SK-N-SH (cell line): ENCODE results near the gene RP2. TPM values are rescaled to one million over a fixed set of nuclear protein-coding genes. Genes with fewer than 3 reads are reported as not detected.

Experiments used
- CTCF ChIA-PET: fragments of 300-600, 350-600 bp; formaldehyde crosslinking; extraction: SDS; loops from one replicate; lab custom pipeline; 2021; lab: Yijun Ruan, JAX
- POLR2A ChIA-PET: fragments of 350-600 bp; sonication (Branson Sonifier 250); formaldehyde crosslinking; extraction: SDS; loops from one replicate; lab custom pipeline; 2020; ENCODE audit warnings: antibody characterized with exemption, inconsistent platforms; lab: Yijun Ruan, JAX
- DNase-seq: peaks from one replicate; pipeline ENCODE4 v3.0.0; 2012
- H2AFZ ChIP-seq: fragments of 200-600 bp; sonication (generic); 2 replicates; pipeline ENCODE4 v1.8.1; 2016; ENCODE audit warnings: antibody characterized with exemption, mild to moderate bottlenecking, low read depth
- H3F3A ChIP-seq: fragments of 200-600 bp; sonication (generic); replicated peaks from 2 replicates; pipeline ENCODE3; 2016; ENCODE audit warnings: antibody characterized with exemption, mild to moderate bottlenecking; ENCODE audit not compliant: insufficient read depth
- H3K27ac ChIP-seq, 2 experiments: fragments of 200-500 bp in 1 of 2; fragments of 200-600 bp in 1 of 2; sonication (Bioruptor generic) in 1 of 2; sonication (generic), shearing (Covaris generic) in 1 of 2; 2 replicates each; pipeline versions ENCODE4 v1.5.1 to v1.6.1; 2014 to 2016; ENCODE audit warnings: low read depth in 2 of 2, inconsistent platforms in 1 of 2, low read length in 1 of 2, mild to moderate bottlenecking in 1 of 2, mixed read lengths in 1 of 2
- H3K27me3 ChIP-seq: fragments of 200-600 bp; sonication (generic), shearing (Covaris generic); 2 replicates; pipeline ENCODE4 v1.6.1; 2016; ENCODE audit warnings: mixed run types; ENCODE audit not compliant: insufficient read depth
- H3K36me3 ChIP-seq, 2 experiments: fragments of 200-500 bp in 1 of 2; fragments of 200-600 bp in 1 of 2; sonication (Bioruptor generic) in 1 of 2; sonication (generic) in 1 of 2; replicated peaks in 1 of 2; 2 replicates each; pipeline versions ENCODE3 to v1.5.1; 2014 to 2016; ENCODE audit warnings: low read length in 1 of 2, mild to moderate bottlenecking in 1 of 2; ENCODE audit not compliant: insufficient read depth in 2 of 2, control insufficient read depth in 1 of 2
- H3K4me1 ChIP-seq, 2 experiments: fragments of 200-500 bp in 1 of 2; fragments of 200-600 bp in 1 of 2; sonication (Bioruptor generic) in 1 of 2; sonication (generic), shearing (Covaris generic) in 1 of 2; 2 replicates each; pipeline versions ENCODE4 v1.5.1 to v1.6.1; 2014 to 2016; ENCODE audit warnings: low read depth in 1 of 2, low read length in 1 of 2, mixed run types in 1 of 2; ENCODE audit not compliant: insufficient read depth in 2 of 2, control insufficient read depth in 1 of 2
- H3K4me2 ChIP-seq: fragments of 200-600 bp; sonication (generic), shearing (Covaris generic); 2 replicates; pipeline ENCODE4 v1.6.1; 2017; ENCODE audit warnings: mixed run types
- H3K4me3 ChIP-seq, 2 experiments: fragments of 200-500 bp in 1 of 2; fragments of 200-600 bp in 1 of 2; sonication (Bioruptor generic) in 1 of 2; sonication (generic), shearing (Covaris generic) in 1 of 2; 2 replicates each; pipeline versions ENCODE4 v1.5.1 to v1.8.1; 2014 to 2016; ENCODE audit warnings: low read depth in 2 of 2, inconsistent platforms in 1 of 2, low read length in 1 of 2, mild to moderate bottlenecking in 1 of 2, mixed read lengths in 1 of 2, moderate library complexity in 1 of 2
- H3K79me2 ChIP-seq: fragments of 200-600 bp; sonication (generic); 2 replicates; pipeline ENCODE4 v1.8.1; 2017; ENCODE audit warnings: mild to moderate bottlenecking; ENCODE audit not compliant: insufficient read depth
- H3K9ac ChIP-seq: fragments of 200-600 bp; sonication (generic); 2 replicates; pipeline ENCODE4 v1.6.1; 2017; ENCODE audit warnings: mixed run types
- H3K9me2 ChIP-seq: fragments of 200-600 bp; sonication (generic); 2 replicates; pipeline ENCODE4 v1.6.1; 2017; ENCODE audit warnings: mixed run types
- H3K9me3 ChIP-seq: fragments of 200-600 bp; sonication (generic); 2 replicates; pipeline ENCODE4 v1.6.1; 2017; ENCODE audit warnings: mixed run types, mild to moderate bottlenecking, moderate library complexity
- H4K20me1 ChIP-seq: fragments of 200-600 bp; sonication (generic); 2 replicates; pipeline ENCODE4 v1.6.1; 2017; ENCODE audit warnings: mild to moderate bottlenecking, mixed run types; ENCODE audit not compliant: insufficient read depth
- CTCF ChIP-seq: fragments of 200-600 bp; sonication (generic); IDR thresholded peaks from 2 replicates; pipeline ENCODE4 v1.6.1; 2017; ENCODE audit warnings: antibody characterized with exemption, mild to moderate bottlenecking, moderate library complexity
- ELF1 ChIP-seq: IDR thresholded peaks from 2 replicates; pipeline ENCODE4 v1.4.0; 2012
- EP300 ChIP-seq, 2 experiments: IDR thresholded peaks; 2 replicates each; pipeline versions ENCODE4 v1.4.0 to v1.6.1; 2012; ENCODE audit warnings: borderline replicate concordance in 1 of 2, low read depth in 1 of 2, low read length in 1 of 2
- EZH2phosphoT487 ChIP-seq: fragments of 200-600 bp; sonication (generic); IDR thresholded peaks from 2 replicates; pipeline ENCODE4 v1.6.1; 2017; ENCODE audit warnings: low read depth, mixed run types, mild to moderate bottlenecking, antibody characterized with exemption, moderate library complexity, borderline replicate concordance
- FOSL2 ChIP-seq: IDR thresholded peaks from 2 replicates; pipeline ENCODE4 v1.4.0; 2012; ENCODE audit warnings: low read depth, mild to moderate bottlenecking, moderate library complexity, borderline replicate concordance
- GABPA ChIP-seq: IDR thresholded peaks from 2 replicates; pipeline ENCODE4 v1.4.0; 2012; ENCODE audit warnings: low read depth, mild to moderate bottlenecking
- JUND ChIP-seq: IDR thresholded peaks from 2 replicates; pipeline ENCODE4 v1.4.0; 2012
- MAX ChIP-seq: IDR thresholded peaks from 2 replicates; pipeline ENCODE4 v1.4.0; 2012; ENCODE audit warnings: low read depth
- MEF2A ChIP-seq: IDR thresholded peaks from 2 replicates; pipeline ENCODE4 v1.4.0; 2012; ENCODE audit warnings: low read depth, borderline replicate concordance
- MXI1 ChIP-seq: IDR thresholded peaks from 2 replicates; pipeline ENCODE4 v1.6.1; 2012; ENCODE audit warnings: mild to moderate bottlenecking, low read depth, low read length, improper control_type of control experiment
- NFIC ChIP-seq: IDR thresholded peaks from 2 replicates; pipeline ENCODE4 v1.4.0; 2012; ENCODE audit warnings: borderline replicate concordance
- POLR2AphosphoS5 ChIP-seq: IDR thresholded peaks from 2 replicates; pipeline ENCODE4 v1.6.1; 2012; ENCODE audit warnings: low read depth, low read length
- RAD21 ChIP-seq: IDR thresholded peaks from 2 replicates; pipeline ENCODE4 v1.6.1; 2012; ENCODE audit warnings: mild to moderate bottlenecking, low read length
- RFX5 ChIP-seq: IDR thresholded peaks from 2 replicates; pipeline ENCODE4 v1.6.1; 2012; ENCODE audit warnings: mild to moderate bottlenecking, improper control_type of control experiment, low read length
- SIN3A ChIP-seq: IDR thresholded peaks from 2 replicates; pipeline ENCODE4 v1.6.1; 2012; ENCODE audit warnings: low read depth, mild to moderate bottlenecking, low read length, moderate library complexity, borderline replicate concordance
- SMC3 ChIP-seq: IDR thresholded peaks from 2 replicates; pipeline ENCODE4 v1.6.1; 2012; ENCODE audit warnings: low read depth, low read length, improper control_type of control experiment
- TCF12 ChIP-seq: IDR thresholded peaks from 2 replicates; pipeline ENCODE4 v1.4.0; 2012
- USF1 ChIP-seq: IDR thresholded peaks from 2 replicates; pipeline ENCODE4 v1.4.0; 2012; ENCODE audit warnings: low read depth, borderline replicate concordance
- YY1 ChIP-seq: IDR thresholded peaks from 2 replicates; pipeline ENCODE4 v1.4.0; 2012; ENCODE audit warnings: low read depth, mild to moderate bottlenecking
- WGBS: methylation state at CpG from one replicate; pipeline ENCODE4 v1.1.6; 2017; ENCODE audit warnings: low lambda C conversion rate; 5-methylcytosine and 5-hydroxymethylcytosine counted together
- polyA plus RNA-seq, 3 experiments: library from polyadenylated mRNA; depleted of rRNA; stranded (reverse); fragments of >200 nt; gene quantifications; 2 replicates each; pipeline ENCODE4 v1.2.3, GENCODE V29; 2012

The RP2 gene
- polyA plus RNA-seq, 1 of the 3 experiments (the other 2 are of a cell fraction) = 4.5 TPM

- POLR2A ChIA-PET = no interaction called here
- H3F3A ChIP-seq = no peaks in the 10 kb centered on the region
- peaks cover 0 to 3% of the 10 kb centered on the region in 2 experiments; a peak in 1 of 4 replicates for H3K4me1 ChIP-seq
- no peaks in the 10 kb centered on the region for H3K36me3 ChIP-seq
- peak within 1 kb of the TSS; percentile 55 for H3K9ac ChIP-seq
- H3K27me3 ChIP-seq = no peaks in the 10 kb centered on the region; the same call in 1 of the 2 replicates
- CTCF ChIA-PET = interaction anchor here (0.8 to 3.3 kb wide), 15 partner anchors 9 to 153 kb away, joined by 3 to 27 read pairs (median 5); no protein-coding TSS in a partner anchor
- H3K4me2 ChIP-seq = peak within 1 kb of the TSS; percentile 79
- DNase-seq = peak; percentile 87
- H3K4me3 ChIP-seq = peak within 1 kb of the TSS; percentile 68 to 69
- 46% methylated on average over 35 of the region's 64 CpGs for WGBS
- no peaks in the 10 kb centered on the region for H4K20me1 ChIP-seq
- TF ChIP-seq JUND = no peak
- peak; percentile 37; the same call in 1 of the 2 replicates for TF ChIP-seq GABPA
- no peak for TF ChIP-seq USF1
- TF ChIP-seq MAX = no peak
- peak; percentile 25; the same call in 1 of the 2 replicates for TF ChIP-seq MXI1
- no peak for TF ChIP-seq EZH2phosphoT487
- TF ChIP-seq ELF1 = no peak
- H2AFZ ChIP-seq = 0 out of 2 replicates have a peak within 1 kb of the TSS, but pooled peaks have one; percentile 26
- no peaks in the 10 kb centered on the region for H3K9me3 ChIP-seq
- peak within 1 kb of the TSS; percentile 55 to 71; a peak in 3 of 4 replicates for H3K27ac ChIP-seq
- H3K9me2 ChIP-seq = no peaks in the 10 kb centered on the region
- H3K79me2 ChIP-seq = peaks cover 38% of the 10 kb centered on the region
Observed at GRCh38 chrX:46912098-46912602, 75.3 kb downstream of the RP2 start, which contains the start of gene JADE3. Gene JADE3, plus strand, starts transcription at chrX:46912421. Its CDS starts 72,474 bp downstream, at chrX:46984895.

GRCh38 chrX:46912603-46913491 is 76.0 kb downstream of the RP2 start:
- CTCF ChIA-PET = interaction anchor here (0.9 to 3.3 kb wide), 22 partner anchors 8 to 181 kb away, joined by 3 to 27 read pairs (median 4); no protein-coding TSS in a partner anchor
- no peak overlapping the region for H2AFZ ChIP-seq
- no peaks in the 10 kb centered on the region for H3K36me3 ChIP-seq
- peak overlapping the region; percentile 55 to 71; a peak in 3 of 4 replicates for H3K27ac ChIP-seq
- no peaks in the 10 kb centered on the region for H3K9me2 ChIP-seq
- peaks cover 0 to 3% of the 10 kb centered on the region in 2 experiments; a peak in 1 of 4 replicates for H3K4me1 ChIP-seq
- no peaks in the 10 kb centered on the region for H3F3A ChIP-seq
- peaks cover 44% of the 10 kb centered on the region for H3K79me2 ChIP-seq
- H3K4me2 ChIP-seq = peak overlapping the region; percentile 79
- no peak for TF ChIP-seq SIN3A
- TF ChIP-seq EP300 (IDR thresholded peaks at IDR 0.05; ENCODE audit: borderline replicate concordance in 1 of 2, low read depth in 1 of 2, low read length in 1 of 2) = no peak
- TF ChIP-seq TCF12 = no peak
- peak; percentile 45 for TF ChIP-seq SMC3
- no peak for TF ChIP-seq RFX5
- TF ChIP-seq YY1 = no peak
- TF ChIP-seq MEF2A = no peak
- TF ChIP-seq NFIC = no peak
- TF ChIP-seq FOSL2 = no peak
- peak; percentile 60 for TF ChIP-seq CTCF
- TF ChIP-seq RAD21 = peak; percentile 46
- no peak for TF ChIP-seq USF1
- no peak for TF ChIP-seq POLR2AphosphoS5
- no peak for TF ChIP-seq EZH2phosphoT487
- 33% methylated on average over 37 of the region's 109 CpGs for WGBS
- no peaks in the 10 kb centered on the region for H3K9me3 ChIP-seq
- POLR2A ChIA-PET = no interaction called here
- H3K4me3 ChIP-seq = peak overlapping the region; percentile 68 to 69
- peak; percentile 86 for DNase-seq
- no peaks in the 10 kb centered on the region for H4K20me1 ChIP-seq
- no peaks in the 10 kb centered on the region; the same call in 1 of the 2 replicates for H3K27me3 ChIP-seq
- H3K9ac ChIP-seq = peak overlapping the region; percentile 55
